Stimulated activated naive CD8-positive, alpha-beta T cell treated with anti-CD3 and anti-CD28 coated beads, Interleukin-15, Interleukin-2, amounts not matched to agents 100 ng/mL and 50 ng/mL, for 24 hours (primary cell): ENCODE data around the gene CRX.
"Not testable (repeated sequence)": the region's sequence is repeated elsewhere in the genome, so short reads cannot be mapped to it uniquely, and the experiment has no call there.

Source experiments
- H3K27ac Mint-ChIP-seq: one replicate; pipeline ENCODE4 v1.8.0; 2021; ENCODE audit warnings: mild to moderate bottlenecking, mixed read lengths
- H3K27me3 Mint-ChIP-seq: one replicate; pipeline ENCODE4 v1.8.0; 2021; ENCODE audit warnings: mixed read lengths
- H3K36me3 Mint-ChIP-seq: one replicate; pipeline ENCODE4 v1.8.0; 2021; ENCODE audit warnings: low read depth, mixed read lengths
- H3K4me1 Mint-ChIP-seq: one replicate; pipeline ENCODE4 v1.8.0; 2021; ENCODE audit warnings: low read depth, mixed read lengths
- H3K4me3 Mint-ChIP-seq: one replicate; pipeline ENCODE4 v1.8.0; 2021; ENCODE audit warnings: mild to moderate bottlenecking, mixed read lengths
- H3K9me3 Mint-ChIP-seq: one replicate; pipeline ENCODE4 v1.8.0; 2021; ENCODE audit warnings: mixed read lengths

The CRX gene

DNA sequence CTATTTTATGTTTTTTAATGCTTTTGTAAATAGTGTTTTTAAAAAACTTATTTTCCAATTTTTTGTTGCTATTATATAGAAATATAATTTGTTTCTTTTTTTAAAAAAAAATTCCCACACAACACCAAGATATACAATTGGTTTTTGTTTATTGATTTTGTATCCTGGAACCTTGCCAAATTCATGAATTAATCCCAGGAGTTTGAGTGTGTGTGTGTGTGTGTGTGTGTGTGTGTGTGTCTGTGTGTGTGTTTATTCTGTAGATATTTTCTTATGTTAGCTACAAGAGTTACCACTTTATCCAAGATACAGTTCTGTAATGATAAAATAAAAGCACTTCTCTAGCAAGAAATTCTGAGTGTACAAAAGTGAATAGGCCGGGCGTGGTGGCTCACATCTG lies 25.0 kb upstream of the CRX start:
- Mint-ChIP-seq H3K27ac (no peak overlapping the region), H3K9me3 (peaks cover 5% of the 10 kb centered on the region), H3K4me1 (no peaks in the 10 kb centered on the region), H3K4me3 (no peak overlapping the region), H3K27me3 (peaks cover 3% of the 10 kb centered on the region), H3K36me3 (no peaks in the 10 kb centered on the region)

DNA sequence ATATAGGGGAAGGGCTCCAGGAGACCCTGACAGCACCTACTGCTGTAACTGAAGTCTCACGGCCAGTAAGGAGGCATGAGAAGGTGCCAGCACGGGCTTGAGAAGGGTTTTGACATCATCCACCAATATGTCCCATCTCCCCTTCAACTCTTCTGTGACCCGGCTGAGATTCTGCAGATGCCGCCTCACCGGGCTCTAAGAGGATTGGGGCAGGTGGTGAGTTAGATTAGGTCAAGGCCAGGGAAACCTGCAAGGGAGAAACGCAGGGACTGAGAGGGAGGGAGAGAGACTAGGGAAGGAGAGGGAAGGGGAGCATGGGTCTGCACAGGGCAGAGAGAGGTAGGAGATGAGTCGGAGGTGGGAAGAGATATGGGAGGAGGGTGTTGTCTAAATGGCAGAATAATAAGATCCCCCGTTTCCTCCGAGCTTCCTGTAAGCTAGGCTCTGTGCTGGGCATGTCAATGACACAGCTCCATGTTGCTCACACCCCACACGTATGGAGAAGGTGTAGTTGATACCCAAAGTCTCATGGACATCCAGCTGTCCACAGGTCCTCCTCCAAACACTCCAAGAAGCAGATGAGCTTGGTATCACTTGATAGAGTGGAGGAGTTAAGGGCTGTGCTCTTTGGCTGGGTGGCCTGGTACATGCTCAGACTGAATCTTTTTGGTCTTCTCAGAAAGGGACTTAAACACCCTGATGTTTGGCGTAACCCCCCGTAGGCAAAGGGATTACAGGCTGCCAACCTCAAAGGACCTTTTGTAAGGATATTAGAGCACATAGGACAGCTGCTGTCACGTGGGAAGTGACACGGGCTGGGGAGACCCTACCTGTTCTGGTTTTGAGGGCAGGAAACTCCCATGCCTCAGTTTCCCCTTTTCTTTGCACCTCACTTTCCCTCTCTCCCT lies 23.5 kb upstream of the CRX start:
- no peaks in the 10 kb centered on the region for H3K36me3 Mint-ChIP-seq
- peaks cover 5% of the 10 kb centered on the region for H3K9me3 Mint-ChIP-seq
- no peaks in the 10 kb centered on the region for H3K4me1 Mint-ChIP-seq
- no peak overlapping the region for H3K4me3 Mint-ChIP-seq
- no peak overlapping the region for H3K27ac Mint-ChIP-seq
- H3K27me3 Mint-ChIP-seq = peaks cover 3% of the 10 kb centered on the region

GRCh38 chr19:47798904-47799266 lies 22.9 kb upstream of the CRX start:
- H3K9me3 Mint-ChIP-seq = peaks cover 5% of the 10 kb centered on the region
- no peak overlapping the region for H3K4me3 Mint-ChIP-seq
- no peak overlapping the region for H3K27ac Mint-ChIP-seq
- peaks cover 3% of the 10 kb centered on the region for H3K27me3 Mint-ChIP-seq
- no peaks in the 10 kb centered on the region for H3K36me3 Mint-ChIP-seq
- H3K4me1 Mint-ChIP-seq = no peaks in the 10 kb centered on the region

GRCh38 chr19:47801270-47801669 lies 20.5 kb upstream of the CRX start:
- H3K4me3 Mint-ChIP-seq = no peak overlapping the region
- H3K27ac Mint-ChIP-seq = no peak overlapping the region

GRCh38 chr19:47802521-47803043 lies 19.2 kb upstream of the CRX start:
- H3K4me3 Mint-ChIP-seq = no peak overlapping the region
- H3K36me3 Mint-ChIP-seq = no peaks in the 10 kb centered on the region
- no peaks in the 10 kb centered on the region for H3K4me1 Mint-ChIP-seq
- no peak overlapping the region for H3K27ac Mint-ChIP-seq
- no peaks in the 10 kb centered on the region for H3K27me3 Mint-ChIP-seq
- peaks cover 5% of the 10 kb centered on the region for H3K9me3 Mint-ChIP-seq

More at GRCh38 chr19:47801270-47801669, 20.5 kb upstream of the CRX start:
- Mint-ChIP-seq H3K27me3 (no peaks in the 10 kb centered on the region), H3K9me3 (peaks cover 5% of the 10 kb centered on the region), H3K36me3 (no peaks in the 10 kb centered on the region), H3K4me1 (no peaks in the 10 kb centered on the region)

GRCh38 chr19:47803148-47803547 lies 18.6 kb upstream of the CRX start:
- H3K4me3 Mint-ChIP-seq, H3K36me3 Mint-ChIP-seq, H3K27ac Mint-ChIP-seq, H3K27me3 Mint-ChIP-seq, H3K9me3 Mint-ChIP-seq, H3K4me1 Mint-ChIP-seq: not testable (repeated sequence)

GRCh38 chr19:47803671-47804070 lies 18.1 kb upstream of the CRX start:
- not testable (repeated sequence) for H3K27ac Mint-ChIP-seq, H3K36me3 Mint-ChIP-seq, H3K4me1 Mint-ChIP-seq, H3K4me3 Mint-ChIP-seq, H3K9me3 Mint-ChIP-seq, H3K27me3 Mint-ChIP-seq

GRCh38 chr19:47804451-47804850 lies 17.3 kb upstream of the CRX start, which contains the start of gene TPRX1:
TSS of gene TPRX1 (minus strand) at chr19:47804551. CDS start at chr19:47804539, 12 bp downstream.
- not testable (repeated sequence) for H3K4me3 Mint-ChIP-seq, H3K27me3 Mint-ChIP-seq, H3K27ac Mint-ChIP-seq, H3K9me3 Mint-ChIP-seq, H3K36me3 Mint-ChIP-seq, H3K4me1 Mint-ChIP-seq

GRCh38 chr19:47805313-47805712 lies 16.4 kb upstream of the CRX start:
- peaks cover 5% of the 10 kb centered on the region for H3K9me3 Mint-ChIP-seq

GRCh38 chr19:47806435-47806834 lies 15.3 kb upstream of the CRX start:
- H3K4me3 Mint-ChIP-seq = no peak overlapping the region
- no peaks in the 10 kb centered on the region for H3K36me3 Mint-ChIP-seq
- H3K4me1 Mint-ChIP-seq = no peaks in the 10 kb centered on the region
- no peaks in the 10 kb centered on the region for H3K9me3 Mint-ChIP-seq
- H3K27me3 Mint-ChIP-seq = peaks cover 5% of the 10 kb centered on the region
- no peak overlapping the region for H3K27ac Mint-ChIP-seq

More at GRCh38 chr19:47805313-47805712, 16.4 kb upstream of the CRX start:
- no peak overlapping the region for H3K4me3 Mint-ChIP-seq
- no peaks in the 10 kb centered on the region for H3K36me3 Mint-ChIP-seq
- no peaks in the 10 kb centered on the region for H3K4me1 Mint-ChIP-seq
- H3K27me3 Mint-ChIP-seq = peaks cover 5% of the 10 kb centered on the region
- no peak overlapping the region for H3K27ac Mint-ChIP-seq

DNA sequence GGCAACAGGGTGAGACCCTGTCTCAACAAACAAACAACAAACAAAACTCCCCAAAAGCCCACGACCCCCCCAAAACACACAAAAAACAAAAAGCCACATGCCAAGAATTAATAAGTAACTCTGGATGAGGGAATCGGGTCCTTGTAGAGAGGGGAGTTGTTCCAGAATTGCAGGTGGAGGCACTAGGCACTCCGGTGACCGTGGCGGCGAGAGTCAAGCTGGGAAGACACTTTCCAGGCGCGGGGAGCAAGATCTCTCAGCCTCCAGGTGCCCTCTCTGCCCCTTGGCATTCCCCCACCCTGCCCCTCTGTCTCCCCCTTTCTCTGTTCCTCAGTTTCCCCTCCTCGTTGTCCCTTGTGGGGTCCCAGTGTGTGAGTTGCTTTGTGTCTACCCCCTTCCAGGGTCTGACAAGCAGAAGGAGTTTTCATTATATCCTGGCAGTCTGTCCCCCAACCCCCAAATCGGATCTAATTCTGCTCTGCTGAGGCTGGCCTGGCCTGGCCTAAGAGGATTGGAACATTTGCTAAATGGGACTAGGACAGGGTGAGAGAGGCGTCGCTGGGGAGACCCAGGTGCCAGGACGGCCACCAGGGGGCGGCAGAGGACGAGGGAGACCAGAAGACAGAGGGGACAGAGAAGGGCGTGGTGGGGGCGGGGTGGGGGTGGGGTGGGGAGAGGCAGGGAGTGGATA lies 8.3 kb upstream of the CRX start:
- H3K9me3 Mint-ChIP-seq = no peaks in the 10 kb centered on the region
- H3K4me1 Mint-ChIP-seq = no peaks in the 10 kb centered on the region
- no peaks in the 10 kb centered on the region for H3K36me3 Mint-ChIP-seq
- H3K27me3 Mint-ChIP-seq = peaks cover 12% of the 10 kb centered on the region
- H3K27ac Mint-ChIP-seq = no peak overlapping the region
- H3K4me3 Mint-ChIP-seq = no peak overlapping the region

DNA sequence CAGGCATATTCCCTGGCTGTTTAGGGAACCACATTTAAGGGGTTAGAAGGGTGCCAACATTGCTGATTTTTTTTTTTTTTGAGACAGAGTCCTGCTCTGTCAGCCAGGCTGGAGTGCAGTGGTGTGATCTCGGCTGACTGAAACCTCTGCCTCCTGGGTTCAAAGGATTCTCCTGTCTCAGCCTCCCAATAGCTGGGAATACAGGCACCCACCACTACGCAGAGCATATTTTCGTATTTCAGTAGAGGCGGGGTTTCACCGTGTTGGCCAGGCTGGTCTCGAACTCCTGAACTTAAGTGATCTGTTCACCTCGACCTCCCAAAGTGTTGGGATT lies 7.8 kb upstream of the CRX start:
- Mint-ChIP-seq H3K27me3 (peaks cover 12% of the 10 kb centered on the region), H3K27ac (no peak overlapping the region), H3K4me1 (no peaks in the 10 kb centered on the region), H3K4me3 (no peak overlapping the region), H3K36me3 (no peaks in the 10 kb centered on the region), H3K9me3 (no peaks in the 10 kb centered on the region)

- H3K27ac Mint-ChIP-seq, H3K36me3 Mint-ChIP-seq: not testable (repeated sequence)
- H3K27me3 Mint-ChIP-seq = peaks cover 26% of the 10 kb centered on the region
These were observed 5.5 kb upstream of the CRX start for GRCh38 chr19:47816270-47816669.

DNA sequence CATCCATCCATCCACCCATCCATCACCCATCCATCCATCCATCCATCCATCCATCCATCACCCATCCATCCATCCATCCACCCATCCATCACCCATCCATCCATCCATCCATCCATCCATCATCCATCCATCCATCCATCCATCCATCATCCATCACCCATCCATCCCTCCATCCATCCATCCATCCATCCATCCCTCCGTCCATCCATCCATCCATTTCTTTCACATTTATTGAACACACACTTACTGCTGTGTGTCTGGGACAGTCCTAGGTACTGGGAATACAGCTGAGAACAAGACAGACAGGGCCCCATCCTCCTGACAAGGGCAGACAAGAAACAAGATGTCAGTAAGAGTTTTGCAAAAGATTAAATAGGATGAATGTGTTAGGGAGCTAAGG lies 3.5 kb upstream of the CRX start:
- H3K4me1 Mint-ChIP-seq, H3K9me3 Mint-ChIP-seq, H3K4me3 Mint-ChIP-seq, H3K36me3 Mint-ChIP-seq, H3K27ac Mint-ChIP-seq: not testable (repeated sequence)
- peaks cover 41% of the 10 kb centered on the region for H3K27me3 Mint-ChIP-seq

More at GRCh38 chr19:47816270-47816669, 5.5 kb upstream of the CRX start:
- not testable (repeated sequence) for H3K4me1 Mint-ChIP-seq, H3K9me3 Mint-ChIP-seq, H3K4me3 Mint-ChIP-seq

- Mint-ChIP-seq H3K4me1 (peaks cover 4% of the 10 kb centered on the region), H3K27me3 (peaks cover 41% of the 10 kb centered on the region), H3K27ac (no peak overlapping the region), H3K4me3 (no peak overlapping the region), H3K9me3 (no peaks in the 10 kb centered on the region), H3K36me3 (no peaks in the 10 kb centered on the region)
These were observed 1.9 kb upstream of the CRX start for GRCh38 chr19:47819858-47820257.
